ENCODE measurements around the gene ATP12A.

The ATP12A gene

GRCh38 chr13:24738366-24738847 lies 58.2 kb downstream of the ATP12A start:
- no peak for DNase-seq

- no peak for DNase-seq
These were observed 60.0 kb downstream of the ATP12A start for GRCh38 chr13:24740014-24740890.

- DNase-seq, result no peak
These were observed 60.9 kb downstream of the ATP12A start for GRCh38 chr13:24741016-24741662.

- DNase-seq, result no peak
These were observed 61.6 kb downstream of the ATP12A start for GRCh38 chr13:24741791-24742190.

- peak; percentile 72 for DNase-seq
These were observed 62.1 kb downstream of the ATP12A start for GRCh38 chr13:24742294-24742693.

DNA sequence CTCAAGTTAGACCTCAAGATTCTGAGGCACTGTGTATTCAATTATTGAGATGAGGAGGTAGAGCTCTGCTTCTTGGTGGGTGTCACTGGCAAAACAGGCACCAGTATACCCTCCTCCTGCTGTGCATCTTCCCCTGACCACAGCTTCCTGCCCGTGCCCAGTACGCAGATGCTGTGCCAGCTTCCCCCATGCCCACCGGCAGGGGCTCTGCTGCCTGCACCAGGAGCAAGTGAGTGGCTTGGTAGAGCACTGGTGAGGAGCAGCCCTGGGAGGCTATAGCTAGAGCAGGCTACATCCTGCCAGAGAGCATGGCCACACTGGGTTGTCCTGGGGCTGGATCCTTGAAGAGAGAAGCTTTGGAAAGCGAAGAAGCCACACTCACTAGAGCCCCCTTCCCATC lies 62.8 kb downstream of the ATP12A start:
- DNase-seq, result no peak

GRCh38 chr13:24744247-24744646 lies 64.0 kb downstream of the ATP12A start:
- DNase-seq, result no peak

DNA sequence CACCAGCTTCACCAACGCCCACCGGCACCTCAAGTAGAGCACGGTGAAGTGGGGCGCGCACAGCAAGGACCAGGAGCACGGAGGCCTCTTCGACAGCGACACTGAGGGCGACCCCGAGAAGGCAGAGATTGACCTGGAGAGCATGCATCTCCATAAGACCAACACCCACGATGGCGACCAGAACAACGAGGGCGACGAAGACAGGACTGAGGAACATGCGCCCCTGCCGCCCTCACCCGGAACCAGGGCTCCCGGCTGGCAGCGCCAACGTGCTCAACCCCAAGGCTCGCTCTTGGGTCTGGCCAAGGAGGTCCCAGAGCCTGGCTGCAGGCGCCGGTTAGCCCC lies 65.3 kb downstream of the ATP12A start:
- no peak for DNase-seq

GRCh38 chr13:24745861-24746617 lies 65.8 kb downstream of the ATP12A start:
- no peak for DNase-seq

- no peak for DNase-seq
These were observed 66.5 kb downstream of the ATP12A start for GRCh38 chr13:24746618-24747247.

GRCh38 chr13:24747248-24748060 lies 67.2 kb downstream of the ATP12A start:
- peak; percentile 23 for DNase-seq

- DNase-seq, result no peak
These were observed 67.8 kb downstream of the ATP12A start for GRCh38 chr13:24748061-24748400.

DNA sequence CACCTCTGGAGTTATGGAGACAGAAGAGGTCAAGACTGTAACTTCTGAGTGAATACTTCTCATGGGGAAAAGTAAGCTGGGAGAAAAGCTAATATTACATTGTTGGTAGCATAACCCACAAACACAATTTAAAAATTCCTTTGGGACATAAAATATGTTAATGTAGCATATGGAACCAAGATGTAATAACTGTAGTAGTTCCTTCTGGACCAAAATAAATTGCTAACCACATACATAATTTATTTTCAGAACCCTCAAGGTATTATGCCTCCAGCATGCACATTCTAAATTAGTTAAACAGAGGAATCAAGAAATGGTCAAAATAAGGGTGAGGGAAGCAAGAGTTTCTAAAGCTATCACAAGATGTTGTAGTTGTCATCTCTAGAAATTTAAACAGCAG lies 79.0 kb downstream of the ATP12A start:
- no peak for DNase-seq
